Activated gamma-delta T cell treated with Interleukin-2 at 50 U/mL for 16 hours (primary cell): ENCODE results near the gene ZDHHC11.

Experiments used
- DNase-seq: peaks from one replicate; pipeline ENCODE4 v3.0.0-alpha.2; 2020

ZDHHC11 gene

GRCh38 chr5:878125-878524, 27.3 kb upstream of the ZDHHC11 start:
- no peak for DNase-seq

GRCh38 chr5:876398-877365, 25.9 kb upstream of the ZDHHC11 start:
- no peak for DNase-seq

- DNase-seq = no peak
Observed at GRCh38 chr5:875931-876330, 25.1 kb upstream of the ZDHHC11 start.

- no peak for DNase-seq
Observed at GRCh38 chr5:873328-873727, 22.5 kb upstream of the ZDHHC11 start.

GRCh38 chr5:872301-872700, 21.5 kb upstream of the ZDHHC11 start:
- no peak for DNase-seq

- DNase-seq = no peak
Observed at GRCh38 chr5:871596-872298, 21.0 kb upstream of the ZDHHC11 start.

- DNase-seq = no peak
Observed at GRCh38 chr5:870956-871355, 20.2 kb upstream of the ZDHHC11 start.

- no peak for DNase-seq
Observed at GRCh38 chr5:868428-869135, 17.8 kb upstream of the ZDHHC11 start.

- DNase-seq = no peak
Observed at GRCh38 chr5:867300-867870, 16.6 kb upstream of the ZDHHC11 start.

GRCh38 chr5:865771-866170, 15.0 kb upstream of the ZDHHC11 start:
- DNase-seq = no peak

- no peak for DNase-seq
Observed at GRCh38 chr5:865168-865521, 14.4 kb upstream of the ZDHHC11 start.

- no peak for DNase-seq
Observed at GRCh38 chr5:864492-865167, 13.8 kb upstream of the ZDHHC11 start.

GRCh38 chr5:863244-863805, 12.5 kb upstream of the ZDHHC11 start:
- DNase-seq = no peak

- DNase-seq = no peak
Observed at GRCh38 chr5:862367-863243, 11.8 kb upstream of the ZDHHC11 start.

- DNase-seq = no peak
Observed at GRCh38 chr5:861442-862366, 10.9 kb upstream of the ZDHHC11 start.

- DNase-seq = no peak
Observed at GRCh38 chr5:860506-861150, 9.8 kb upstream of the ZDHHC11 start.

GRCh38 chr5:859798-860296, 9.1 kb upstream of the ZDHHC11 start:
- DNase-seq = no peak

- DNase-seq = no peak
Observed at GRCh38 chr5:859391-859790, 8.6 kb upstream of the ZDHHC11 start.

- DNase-seq = no peak
Observed at GRCh38 chr5:858726-859125, 7.9 kb upstream of the ZDHHC11 start.
